Measurements from ENCODE around the gene ATG2B.

The ATG2B gene

GRCh38 chr14:96274543-96274942, 88.6 kb downstream of the ATG2B start:
- in situ Hi-C loops (cut with MboI; ENCODE audit: low sequenced_read_pairs), result no loop called here

DNA sequence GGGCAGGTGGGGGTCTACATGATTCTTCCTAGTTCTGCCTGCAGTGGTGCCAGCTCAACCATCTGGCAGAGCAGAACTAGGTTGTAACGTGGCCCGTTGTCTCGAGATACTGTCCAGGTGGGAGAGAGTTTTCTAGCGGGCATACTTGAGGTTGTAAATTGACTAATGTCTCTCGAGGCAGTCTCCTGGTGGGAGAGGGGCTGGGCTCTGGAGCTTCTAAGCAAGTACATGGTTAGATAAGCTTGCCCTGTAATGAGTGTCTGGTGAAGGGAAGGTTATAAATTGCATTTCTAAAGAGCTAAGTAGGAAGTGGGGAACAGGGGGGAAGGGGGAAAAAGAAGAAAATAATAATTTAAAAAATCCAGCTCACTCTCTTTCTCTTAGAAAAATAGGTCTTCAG, 89.0 kb downstream of the ATG2B start:
- in situ Hi-C loops (cut with MboI; ENCODE audit: low sequenced_read_pairs), result no loop called here

- in situ Hi-C loops (cut with MboI; ENCODE audit: low sequenced_read_pairs), result no loop called here
Measured at GRCh38 chr14:96273629-96274028, 89.5 kb downstream of the ATG2B start.

- in situ Hi-C loops (cut with MboI; ENCODE audit: low sequenced_read_pairs), result no loop called here
Measured at GRCh38 chr14:96272777-96273473, 90.2 kb downstream of the ATG2B start.

DNA sequence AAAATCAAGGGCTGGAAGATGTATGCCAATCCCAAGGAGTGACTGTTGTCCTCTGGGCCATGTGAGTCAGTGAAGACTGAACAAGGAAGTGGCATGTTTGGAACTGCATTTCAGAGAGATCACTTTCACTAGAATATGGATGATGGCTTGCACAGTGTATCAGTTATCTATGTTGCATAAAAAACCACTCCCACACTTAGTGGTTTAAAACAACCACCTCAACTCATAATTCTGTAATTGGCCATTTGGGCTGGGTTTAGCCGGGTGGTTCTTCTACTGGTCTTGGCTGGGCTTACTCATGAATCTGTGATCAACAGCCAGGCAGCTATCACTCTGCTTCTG, 91.7 kb downstream of the ATG2B start:
- in situ Hi-C loops (cut with MboI; ENCODE audit: low sequenced_read_pairs), result no loop called here

- in situ Hi-C loops (cut with MboI; ENCODE audit: low sequenced_read_pairs), result no loop called here
Measured at GRCh38 chr14:96270565-96271420, 92.3 kb downstream of the ATG2B start.

DNA sequence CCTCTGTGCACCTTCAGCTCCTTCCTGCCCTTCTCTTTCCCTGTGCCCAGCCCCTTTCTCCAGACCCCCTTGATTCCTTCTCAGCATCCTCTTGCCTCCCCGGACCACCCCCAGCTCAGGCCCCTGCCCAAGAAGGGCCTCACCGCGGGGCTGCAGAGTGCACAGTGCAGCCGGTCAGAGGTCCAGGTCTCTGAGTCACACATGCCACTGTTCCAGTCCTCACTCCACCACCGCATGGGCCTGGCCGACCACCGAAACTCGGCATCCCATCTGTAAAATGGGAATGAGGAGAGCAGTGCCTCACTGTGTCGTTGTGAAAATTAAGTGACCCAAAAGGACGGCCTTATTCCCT, 93.8 kb downstream of the ATG2B start:
- in situ Hi-C loops (cut with MboI; ENCODE audit: low sequenced_read_pairs), result loop anchor here (10.0 kb wide), 1 partner anchor 165 kb away; no protein-coding TSS in a partner anchor

- in situ Hi-C loops (cut with MboI; ENCODE audit: low sequenced_read_pairs), result loop anchor here (10.0 kb wide), 1 partner anchor 164 kb away; no protein-coding TSS in a partner anchor
Measured at GRCh38 chr14:96268431-96269358, 94.4 kb downstream of the ATG2B start.

GRCh38 chr14:96267916-96268315, 95.2 kb downstream of the ATG2B start:
- in situ Hi-C loops (cut with MboI; ENCODE audit: low sequenced_read_pairs), result loop anchor here (10.0 kb wide), 1 partner anchor 163 kb away; no protein-coding TSS in a partner anchor

DNA sequence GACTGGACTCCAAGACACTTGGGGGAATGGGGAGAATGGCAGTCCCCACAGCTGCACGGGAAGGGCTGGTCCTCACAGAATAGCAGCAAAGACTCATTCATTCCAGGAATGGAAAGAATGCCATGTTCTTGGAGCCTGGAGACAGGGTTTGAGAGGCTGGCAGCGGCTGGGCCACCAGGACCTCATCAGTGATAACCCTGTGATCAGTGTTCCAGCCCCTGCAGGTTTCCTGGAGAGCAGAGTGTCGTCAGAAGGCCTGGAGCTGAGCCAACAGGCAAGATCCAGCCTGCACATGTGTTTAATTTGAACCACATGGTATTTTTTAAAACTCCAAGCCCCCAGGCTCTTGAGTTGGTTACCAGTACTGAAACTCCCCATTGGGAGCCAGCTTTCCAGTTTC, 95.8 kb downstream of the ATG2B start:
- in situ Hi-C loops (cut with MboI; ENCODE audit: low sequenced_read_pairs), result loop anchor here (10.0 kb wide), 1 partner anchor 163 kb away; no protein-coding TSS in a partner anchor

DNA sequence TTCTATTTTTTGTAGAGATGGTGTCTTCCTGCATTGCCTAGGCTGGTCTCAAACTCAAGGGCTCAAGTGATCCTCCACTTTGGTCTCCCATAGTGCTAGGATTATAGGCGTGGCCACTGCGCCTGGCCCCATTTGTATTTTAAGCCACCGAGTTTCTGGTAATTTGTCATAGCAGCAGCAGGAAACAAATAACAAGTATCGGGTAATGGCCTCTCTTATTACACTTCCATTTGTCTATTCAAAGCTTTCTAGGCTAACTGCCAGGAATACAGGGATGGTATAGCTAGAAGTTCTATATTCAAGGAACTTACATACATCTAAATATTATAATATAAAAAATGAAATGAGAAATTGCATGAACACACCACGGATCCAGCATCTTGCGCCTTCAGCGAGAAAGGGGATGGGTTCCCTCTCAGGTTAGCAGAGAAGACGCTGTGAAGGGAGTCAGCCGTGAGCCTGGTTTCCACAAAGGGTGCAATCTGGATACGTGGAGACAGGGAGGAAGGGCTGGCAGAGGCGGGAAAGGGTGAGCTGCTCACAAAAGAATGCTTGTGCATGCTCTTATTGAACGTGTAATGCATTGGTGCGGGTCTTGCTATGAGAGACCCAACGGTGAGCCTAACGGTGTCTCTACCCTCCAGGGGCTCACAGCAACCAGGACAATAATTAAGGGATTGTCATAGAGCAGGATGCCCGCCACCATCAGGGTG, 97.6 kb downstream of the ATG2B start:
- in situ Hi-C loops (cut with MboI; ENCODE audit: low sequenced_read_pairs), result loop anchor here (10.0 kb wide), 1 partner anchor 161 kb away; no protein-coding TSS in a partner anchor

DNA sequence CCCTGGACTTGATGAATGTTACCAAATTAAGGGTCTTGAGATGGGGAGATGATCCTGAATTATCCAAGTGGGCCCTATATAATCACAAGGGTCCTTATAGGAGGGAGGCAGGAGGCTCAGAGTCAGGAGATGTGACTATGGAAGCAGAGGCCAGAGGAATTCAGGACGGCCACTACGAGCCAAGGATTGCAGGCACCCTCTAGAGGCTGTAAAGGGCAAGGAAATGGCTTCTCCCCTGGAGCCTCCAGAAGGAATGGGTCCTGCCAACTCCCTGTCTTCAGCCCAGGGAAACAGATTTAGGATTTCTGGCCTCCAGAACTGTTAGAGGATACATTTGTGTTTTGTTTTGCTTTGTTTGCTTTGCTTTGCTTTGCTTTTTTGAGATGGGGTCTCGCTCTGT, 98.3 kb downstream of the ATG2B start:
- in situ Hi-C loops (cut with MboI; ENCODE audit: low sequenced_read_pairs), result loop anchor here (10.0 kb wide), 1 partner anchor 160 kb away; no protein-coding TSS in a partner anchor

DNA sequence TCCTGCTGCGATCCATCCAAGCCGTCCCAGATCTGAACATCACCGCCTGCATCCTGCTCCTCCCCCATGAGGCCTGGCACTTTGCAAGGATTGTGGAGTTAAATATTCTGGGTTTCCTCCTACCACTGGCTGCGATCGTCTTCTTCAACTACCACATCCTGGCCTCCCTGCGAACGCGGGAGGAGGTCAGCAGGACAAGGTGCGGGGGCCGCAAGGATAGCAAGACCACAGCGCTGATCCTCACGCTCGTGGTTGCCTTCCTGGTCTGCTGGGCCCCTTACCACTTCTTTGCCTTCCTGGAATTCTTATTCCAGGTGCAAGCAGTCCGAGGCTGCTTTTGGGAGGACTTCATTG, 99.0 kb downstream of the ATG2B start:
- in situ Hi-C loops (cut with MboI; ENCODE audit: low sequenced_read_pairs), result loop anchor here (10.0 kb wide), 1 partner anchor 159 kb away; no protein-coding TSS in a partner anchor

GRCh38 chr14:96263347-96264199, 99.6 kb downstream of the ATG2B start:
- in situ Hi-C loops (cut with MboI; ENCODE audit: low sequenced_read_pairs), result loop anchor here (10.0 kb wide), 1 partner anchor 159 kb away; no protein-coding TSS in a partner anchor

DNA sequence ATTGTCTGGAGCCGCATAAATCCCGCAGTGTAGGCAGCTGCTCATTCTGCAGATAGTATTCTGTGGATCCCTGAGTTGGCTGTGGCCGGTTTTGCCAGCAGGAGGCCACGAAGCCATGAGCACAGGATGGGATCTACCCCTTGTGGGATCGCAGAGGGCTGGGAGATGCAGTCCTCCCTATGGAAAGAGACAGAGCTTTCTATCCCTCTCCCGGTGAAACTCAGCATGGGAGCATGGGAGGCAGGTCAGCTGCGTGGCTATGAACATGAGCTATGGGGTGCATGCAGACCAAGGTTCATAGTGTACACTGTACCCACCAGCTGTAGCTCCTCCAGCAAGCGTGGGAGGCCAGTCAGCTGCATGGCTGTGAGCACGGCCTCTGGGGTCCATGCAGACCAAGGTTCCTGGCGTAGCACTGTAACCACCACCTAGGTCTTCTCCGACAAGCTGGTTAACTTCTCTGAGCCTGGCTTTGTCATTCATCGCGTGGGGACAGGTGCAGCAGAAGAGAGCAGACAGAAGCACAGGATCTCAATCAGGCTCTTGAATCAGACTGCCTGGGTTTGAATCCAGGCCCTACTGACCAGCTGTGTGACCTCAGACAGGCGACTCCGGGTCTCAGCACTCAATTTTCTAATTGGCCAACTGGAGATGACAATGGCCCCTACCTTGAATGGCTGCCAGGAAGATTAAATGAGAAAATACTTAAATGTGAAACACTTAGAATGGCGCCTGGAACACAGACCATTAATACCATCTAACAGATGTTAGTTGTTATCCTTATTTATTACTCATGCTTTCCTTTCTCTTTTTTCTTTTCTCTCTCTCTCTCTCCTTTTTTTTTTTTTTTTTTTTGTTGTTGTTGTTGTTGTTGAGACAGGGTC, 101.1 kb downstream of the ATG2B start:
- in situ Hi-C loops (cut with MboI; ENCODE audit: low sequenced_read_pairs), result loop anchor here (10.0 kb wide), 1 partner anchor 157 kb away; no protein-coding TSS in a partner anchor

DNA sequence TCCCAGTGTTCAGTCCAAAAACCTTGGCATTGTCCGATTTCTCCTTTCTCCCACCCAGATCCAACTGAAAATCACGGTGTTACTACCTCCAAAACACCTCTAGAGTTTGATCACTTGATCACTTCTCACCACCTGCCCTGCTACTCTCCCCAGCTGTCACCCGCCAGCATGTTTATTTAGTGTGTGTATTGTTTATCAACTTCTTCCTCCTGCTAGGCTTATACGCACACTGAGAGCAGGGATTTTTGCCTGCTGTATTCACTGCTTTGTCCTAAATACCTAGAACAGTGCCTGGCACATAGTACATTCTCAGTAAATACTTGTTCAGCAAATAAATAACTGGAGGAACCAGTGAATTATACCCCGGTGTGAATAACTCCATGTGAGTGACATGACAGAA, 102.1 kb downstream of the ATG2B start:
- in situ Hi-C loops (cut with MboI; ENCODE audit: low sequenced_read_pairs), result loop anchor here (10.0 kb wide), 1 partner anchor 156 kb away; no protein-coding TSS in a partner anchor

DNA sequence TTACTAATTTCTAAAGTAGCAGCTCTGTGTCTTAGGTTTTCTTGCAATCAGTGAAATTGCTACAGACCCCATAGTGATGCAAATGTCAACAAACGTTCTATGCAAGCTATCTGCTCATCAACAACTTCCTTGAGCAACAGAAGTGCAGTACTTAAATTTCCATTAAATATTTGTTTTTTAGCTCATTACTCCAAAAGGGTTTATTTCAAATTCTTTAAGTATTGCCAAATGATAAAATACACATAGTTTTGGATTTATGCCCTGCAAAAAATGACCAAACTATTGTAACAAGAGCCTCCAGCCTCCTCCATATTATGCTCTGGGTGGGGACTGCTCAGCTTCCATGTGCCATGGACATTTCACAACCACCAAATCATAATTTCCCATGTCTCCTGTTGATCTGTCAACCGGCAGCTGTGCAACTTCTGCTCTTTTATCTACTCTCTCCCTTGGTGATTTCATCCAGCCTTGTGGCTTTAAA, 102.8 kb downstream of the ATG2B start:
- in situ Hi-C loops (cut with MboI; ENCODE audit: low sequenced_read_pairs), result loop anchor here (10.0 kb wide), 1 partner anchor 156 kb away; no protein-coding TSS in a partner anchor

DNA sequence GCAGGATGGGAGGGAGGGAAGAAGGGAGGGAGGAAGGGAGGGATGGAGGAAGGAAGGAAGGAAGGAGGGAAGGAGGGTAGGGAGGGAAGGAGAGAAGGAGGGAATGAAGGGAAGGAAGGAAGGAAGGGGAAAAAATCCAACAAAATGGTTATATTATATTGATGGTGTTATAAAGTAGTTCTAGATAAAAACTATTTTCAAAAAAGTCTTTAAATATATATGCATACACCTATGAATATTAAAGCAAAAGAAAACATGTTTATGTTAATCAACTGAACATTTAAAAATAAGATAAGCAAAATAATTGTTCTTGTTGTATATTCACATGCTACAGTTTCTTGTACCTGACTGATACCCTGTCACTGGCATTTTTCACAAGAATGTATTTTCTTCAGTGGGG, 105.2 kb downstream of the ATG2B start:
- in situ Hi-C loops (cut with MboI; ENCODE audit: low sequenced_read_pairs), result no loop called here

All from HL-60/S4 (cell line).